ENCODE data around the gene SLC15A3.

SLC15A3 gene

DNA sequence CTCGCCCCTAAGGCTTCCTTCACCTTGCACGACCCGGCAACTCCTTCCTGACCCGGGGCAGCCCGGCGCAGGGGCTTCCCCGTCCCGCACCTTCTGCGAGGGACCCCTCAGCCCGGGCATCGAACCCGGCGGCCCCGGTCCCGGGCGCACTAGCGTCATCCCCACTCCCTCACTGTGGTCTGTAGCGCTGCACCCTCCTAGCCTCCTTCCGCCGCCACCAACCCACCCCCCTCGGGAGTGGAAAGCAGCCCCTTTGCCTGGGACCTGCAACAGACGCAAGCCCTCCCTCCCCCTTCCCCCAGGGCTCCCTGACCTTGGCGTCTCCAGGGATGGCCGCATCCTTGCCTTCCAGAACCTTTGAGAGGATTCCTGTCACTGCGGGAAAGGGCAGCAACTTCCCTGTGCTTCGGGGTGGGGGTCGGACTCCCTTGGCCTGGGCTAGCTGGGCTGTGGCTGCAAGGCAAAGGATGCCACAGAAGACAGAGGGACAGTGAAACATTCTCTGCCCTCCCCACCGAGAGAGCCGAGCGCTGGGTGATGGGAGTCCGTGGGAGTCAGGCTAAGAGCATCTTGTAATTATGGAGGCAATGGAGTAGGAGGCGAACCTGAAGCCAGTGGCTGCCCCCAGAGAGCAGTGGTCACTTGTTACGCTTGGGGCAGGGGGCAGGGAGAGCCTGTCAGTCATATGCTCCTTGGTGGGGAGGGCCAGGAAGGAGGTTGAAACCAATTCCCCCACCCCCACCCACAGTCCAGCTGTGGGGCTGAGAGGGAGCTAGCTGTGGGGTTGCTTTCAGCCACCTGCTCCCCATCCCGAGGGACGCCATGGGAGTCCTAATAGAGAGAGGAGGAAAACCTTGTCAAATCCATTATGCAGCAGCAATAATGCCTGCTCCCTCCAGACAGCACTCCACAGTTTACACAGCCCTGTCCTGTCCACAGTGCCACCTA is 26.8 kb downstream of the SLC15A3 start:
- no peaks in the 10 kb centered on the region for H3K9me3 Mint-ChIP-seq
- peak; percentile 30 to 35 for ATAC-seq (replicated peaks)
- H3K27ac Mint-ChIP-seq: no peak overlapping the region
- no peak for DNase-seq
- peaks cover 27 to 58% of the 10 kb centered on the region in 2 donors for H3K4me1 Mint-ChIP-seq
- peaks cover 31 to 32% of the 10 kb centered on the region in 2 donors for H3K36me3 Mint-ChIP-seq
- H3K27me3 Mint-ChIP-seq: peaks cover 9 to 11% of the 10 kb centered on the region in 2 donors
- peak overlapping the region; percentile 71 to 81 for H3K4me3 Mint-ChIP-seq

DNA sequence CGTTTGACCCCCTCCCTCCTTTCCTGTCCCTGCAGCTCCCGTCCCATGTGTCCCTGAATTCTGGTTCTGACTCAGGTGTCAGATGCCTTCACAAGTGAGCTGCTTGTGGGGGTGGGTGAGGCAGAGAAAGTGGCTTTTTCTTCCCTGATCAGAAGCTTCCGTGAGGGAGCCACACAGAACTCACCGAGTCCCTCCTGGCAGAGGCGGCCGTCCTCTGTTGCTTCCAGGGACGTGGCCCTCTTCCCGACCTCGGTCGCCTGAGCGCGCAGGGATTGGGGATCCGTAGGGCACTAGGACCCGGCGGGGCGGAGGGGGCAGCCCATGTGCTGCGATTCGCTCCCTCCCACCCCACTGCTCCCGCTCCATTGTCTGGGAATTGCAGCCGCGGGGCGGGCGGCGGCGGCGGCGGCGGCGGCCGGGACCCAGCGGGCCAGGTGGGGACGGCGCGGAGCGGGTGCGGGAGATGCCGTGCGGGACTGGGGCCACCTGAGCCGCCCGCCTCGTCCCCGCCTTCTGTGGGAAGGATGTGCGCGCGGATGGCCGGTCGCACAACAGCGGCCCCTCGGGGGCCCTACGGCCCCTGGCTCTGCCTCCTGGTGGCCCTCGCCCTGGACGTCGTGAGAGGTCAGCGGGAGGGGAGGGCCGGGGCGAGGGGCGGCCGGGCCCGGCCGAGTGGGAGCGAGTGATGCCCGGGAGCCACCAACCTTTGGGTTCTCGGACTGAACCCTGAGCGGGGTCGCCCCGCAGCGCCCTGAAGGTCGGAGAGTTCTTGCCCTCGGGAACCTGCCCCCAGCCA is 27.7 kb downstream of the SLC15A3 start, which contains the start of gene TMEM132A:
Gene TMEM132A (plus strand): TSS at position 351 of the 796 bp plus-strand sequence. CDS start 174 bp downstream, at position 525.
- ATAC-seq (replicated peaks): peak; percentile 48 to 49

DNA sequence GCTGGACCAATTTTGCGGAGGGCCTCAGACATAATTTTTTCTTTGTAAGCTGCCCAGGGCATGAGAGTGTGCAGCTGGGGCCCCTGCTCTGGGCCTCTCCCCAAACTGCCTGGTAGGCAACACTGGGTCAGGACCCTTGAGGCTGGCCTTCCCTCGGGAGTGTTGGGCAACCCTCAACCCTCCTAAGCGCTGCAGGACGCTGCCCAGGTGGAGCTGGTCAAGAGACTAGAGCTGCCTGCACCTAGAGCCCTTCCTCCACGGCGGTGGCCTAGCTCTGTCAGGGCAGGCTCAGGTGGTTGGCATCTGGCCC is 28.2 kb downstream of the SLC15A3 start:
- H3K9me3 Mint-ChIP-seq: no peaks in the 10 kb centered on the region
- H3K36me3 Mint-ChIP-seq: peaks cover 41 to 42% of the 10 kb centered on the region in 2 donors
- peak overlapping the region; percentile 67 to 81 for H3K4me3 Mint-ChIP-seq
- peaks cover 9 to 11% of the 10 kb centered on the region in 2 donors for H3K27me3 Mint-ChIP-seq
- H3K27ac Mint-ChIP-seq: no peak overlapping the region
- peaks cover 27 to 62% of the 10 kb centered on the region in 2 donors for H3K4me1 Mint-ChIP-seq
- DNase-seq (no peak), ATAC-seq (replicated peaks) (peak in 1 of 2 donors; percentile 3)

More for the DNA sequence above, 27.7 kb downstream of the SLC15A3 start, which contains the start of gene TMEM132A:
- DNase-seq: no peak
- Mint-ChIP-seq H3K4me1 (peaks cover 27 to 59% of the 10 kb centered on the region in 2 donors), H3K4me3 (peak within 1 kb of the TSS; percentile 71 to 81), H3K27ac (peak within 1 kb of the TSS; percentile 25), H3K36me3 (peaks cover 40 to 41% of the 10 kb centered on the region in 2 donors), H3K9me3 (no peaks in the 10 kb centered on the region), H3K27me3 (peaks cover 9 to 11% of the 10 kb centered on the region in 2 donors)

DNA sequence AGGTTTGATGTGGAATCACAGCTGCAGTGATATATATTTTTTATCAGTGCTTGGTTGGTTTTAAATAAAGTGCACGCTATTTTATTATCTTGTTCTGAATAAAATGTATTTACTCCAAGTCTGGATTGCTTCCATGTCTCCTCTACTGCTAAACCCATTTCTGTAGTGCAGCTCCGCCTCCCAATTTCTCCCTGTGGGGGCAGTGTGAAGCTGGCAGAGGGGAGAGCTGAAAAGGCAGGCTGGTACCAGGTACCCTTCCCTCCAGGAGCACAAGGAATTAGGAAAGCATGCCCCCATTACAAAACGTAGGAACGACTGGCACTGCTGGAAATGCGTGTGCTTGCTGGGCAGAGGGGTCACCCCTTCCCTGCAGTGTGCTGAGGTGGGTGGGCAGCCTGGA is 28.6 kb downstream of the SLC15A3 start:
- H3K36me3 Mint-ChIP-seq: peaks cover 41 to 42% of the 10 kb centered on the region in 2 donors
- H3K4me1 Mint-ChIP-seq: peaks cover 28 to 67% of the 10 kb centered on the region in 2 donors
- peak overlapping the region; percentile 5 for H3K27ac Mint-ChIP-seq
- H3K27me3 Mint-ChIP-seq: peaks cover 9 to 11% of the 10 kb centered on the region in 2 donors
- H3K4me3 Mint-ChIP-seq: peak overlapping the region; percentile 29 to 46
- H3K9me3 Mint-ChIP-seq: no peaks in the 10 kb centered on the region
- DNase-seq (no peak), ATAC-seq (replicated peaks) (no peak)

DNA sequence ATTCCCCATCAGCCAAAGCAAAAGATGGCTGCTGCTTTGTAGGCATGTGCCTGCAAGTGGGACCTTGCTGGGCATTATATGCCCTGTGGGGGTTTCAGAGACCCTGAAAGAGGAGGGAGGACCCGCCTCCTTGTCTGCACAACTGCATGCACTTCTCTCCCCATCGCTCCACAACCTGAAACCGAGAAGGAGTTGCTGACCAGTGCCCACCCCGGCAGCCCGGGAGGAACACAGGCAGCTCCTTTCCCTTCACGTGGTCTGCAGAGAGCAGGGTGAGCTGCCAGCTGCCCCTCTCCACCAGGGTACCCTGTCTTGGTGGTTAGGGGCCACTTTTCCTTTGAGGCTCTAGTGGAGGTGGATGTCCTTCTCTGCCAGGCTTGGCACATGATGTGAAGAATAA is 29.1 kb downstream of the SLC15A3 start:
- H3K9me3 Mint-ChIP-seq: no peaks in the 10 kb centered on the region
- H3K27ac Mint-ChIP-seq: no peak overlapping the region
- peaks cover 29 to 70% of the 10 kb centered on the region in 2 donors for H3K4me1 Mint-ChIP-seq
- H3K36me3 Mint-ChIP-seq: peaks cover 41 to 42% of the 10 kb centered on the region in 2 donors
- no peak for DNase-seq
- ATAC-seq (replicated peaks): no peak
- H3K27me3 Mint-ChIP-seq: peaks cover 9 to 11% of the 10 kb centered on the region in 2 donors
- H3K4me3 Mint-ChIP-seq: no peak overlapping the region

DNA sequence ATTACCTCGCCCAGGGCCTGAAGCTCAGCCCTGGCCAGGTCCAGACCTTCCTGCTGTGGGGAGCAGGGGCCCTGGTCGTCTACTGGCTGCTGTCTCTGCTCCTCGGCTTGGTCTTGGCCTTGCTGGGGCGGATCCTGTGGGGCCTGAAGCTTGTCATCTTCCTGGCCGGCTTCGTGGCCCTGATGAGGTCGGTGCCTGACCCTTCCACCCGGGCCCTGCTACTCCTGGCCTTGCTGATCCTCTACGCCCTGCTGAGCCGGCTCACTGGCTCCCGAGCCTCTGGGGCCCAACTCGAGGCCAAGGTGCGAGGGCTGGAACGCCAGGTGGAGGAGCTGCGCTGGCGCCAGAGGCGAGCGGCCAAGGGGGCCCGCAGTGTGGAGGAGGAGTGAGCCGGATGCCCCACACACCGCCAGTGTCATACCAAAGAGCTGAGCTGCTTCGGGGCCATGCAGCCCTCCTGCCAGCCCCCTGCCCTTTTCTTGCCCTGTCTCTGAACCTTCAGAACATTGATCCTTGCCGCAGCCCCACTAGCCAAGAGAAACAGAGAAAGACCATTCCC is 30.1 kb downstream of the SLC15A3 start:
- peaks cover 43 to 47% of the 10 kb centered on the region in 2 donors for H3K36me3 Mint-ChIP-seq
- ATAC-seq (replicated peaks): no peak

DNA sequence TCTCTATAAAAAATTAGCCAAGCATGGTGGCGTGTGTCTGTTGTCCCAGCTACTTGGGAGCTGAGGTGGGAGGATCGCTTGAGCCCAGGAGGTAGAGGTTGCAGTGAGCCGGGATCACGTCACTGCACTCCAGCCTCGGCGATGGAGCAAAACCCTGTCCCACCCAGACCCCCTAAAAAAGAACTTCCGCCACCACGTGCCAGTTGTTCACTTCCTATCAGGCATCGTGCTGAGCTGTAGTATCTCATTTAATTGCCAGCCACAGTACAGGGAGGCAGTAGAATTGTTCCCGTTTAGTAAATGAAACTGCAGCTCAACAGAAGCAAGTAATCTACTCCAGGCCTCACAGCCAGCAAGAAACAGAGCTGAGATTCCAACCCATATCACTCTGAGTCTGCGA is 30.7 kb downstream of the SLC15A3 start:
- Mint-ChIP-seq H3K4me1 (peaks cover 35 to 70% of the 10 kb centered on the region in 2 donors), H3K9me3 (no peaks in the 10 kb centered on the region), H3K27ac (no peak overlapping the region), H3K36me3 (peaks cover 44 to 47% of the 10 kb centered on the region in 2 donors), H3K4me3 (no peak overlapping the region), H3K27me3 (peaks cover 9 to 11% of the 10 kb centered on the region in 2 donors)
- DNase-seq: no peak
- no peak for ATAC-seq (replicated peaks)

More for the DNA sequence above, 30.1 kb downstream of the SLC15A3 start:
- peaks cover 32 to 69% of the 10 kb centered on the region in 2 donors for H3K4me1 Mint-ChIP-seq
- no peak overlapping the region for H3K4me3 Mint-ChIP-seq
- H3K27ac Mint-ChIP-seq: no peak overlapping the region
- peaks cover 9 to 11% of the 10 kb centered on the region in 2 donors for H3K27me3 Mint-ChIP-seq
- DNase-seq: no peak
- H3K9me3 Mint-ChIP-seq: no peaks in the 10 kb centered on the region

DNA sequence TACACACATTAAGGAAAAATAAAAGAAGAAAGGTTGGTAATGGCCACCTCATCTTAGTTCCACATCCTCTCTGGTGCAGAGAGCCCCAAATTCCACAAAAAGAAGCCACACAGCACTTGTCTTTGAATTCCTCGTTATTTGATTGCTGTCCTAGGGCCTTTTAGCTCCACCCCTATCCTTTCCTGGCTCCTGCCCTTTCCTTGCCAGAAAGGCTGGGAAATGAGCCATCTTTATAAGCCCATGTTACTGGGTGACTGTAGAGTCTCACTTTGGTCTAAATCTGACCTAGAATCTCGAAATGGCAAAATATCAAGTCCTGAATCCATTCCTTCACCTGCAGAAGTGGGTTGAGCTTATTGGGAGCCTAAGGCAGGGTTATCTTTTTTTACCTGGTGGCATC is 32.0 kb downstream of the SLC15A3 start:
- H3K36me3 Mint-ChIP-seq: peaks cover 46 to 51% of the 10 kb centered on the region in 2 donors
- no peak overlapping the region for H3K4me3 Mint-ChIP-seq
- peaks cover 4 to 6% of the 10 kb centered on the region in 2 donors for H3K27me3 Mint-ChIP-seq
- H3K4me1 Mint-ChIP-seq: peaks cover 36 to 72% of the 10 kb centered on the region in 2 donors
- no peaks in the 10 kb centered on the region for H3K9me3 Mint-ChIP-seq
- DNase-seq: no peak
- ATAC-seq (replicated peaks): no peak
- H3K27ac Mint-ChIP-seq: no peak overlapping the region

DNA sequence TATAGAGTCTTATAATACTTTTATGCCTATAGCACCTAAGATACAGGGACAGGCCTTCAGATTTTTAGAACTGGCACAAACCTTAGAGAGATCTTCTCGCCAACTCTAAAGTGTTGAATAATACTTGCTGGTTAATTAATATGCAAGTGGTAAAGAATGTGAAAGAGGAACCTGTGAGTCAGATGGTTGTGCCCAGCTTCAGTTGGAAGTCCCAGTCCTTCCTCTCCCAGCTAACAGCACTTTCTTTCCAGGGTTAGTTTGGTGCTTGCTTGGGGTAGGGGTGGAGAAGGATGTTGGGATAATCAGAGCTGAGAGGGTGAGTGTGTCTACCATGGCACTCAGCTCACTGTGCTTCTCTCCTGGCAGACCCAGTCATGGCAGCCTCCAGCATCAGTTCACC is 32.7 kb downstream of the SLC15A3 start:
- Mint-ChIP-seq H3K9me3 (no peaks in the 10 kb centered on the region), H3K27ac (peak overlapping the region; percentile 16), H3K4me1 (peaks cover 36 to 72% of the 10 kb centered on the region in 2 donors), H3K4me3 (peak overlapping the region; percentile 18 to 51), H3K27me3 (peaks cover 4 to 6% of the 10 kb centered on the region in 2 donors), H3K36me3 (peaks cover 46 to 51% of the 10 kb centered on the region in 2 donors)
- ATAC-seq (replicated peaks) (peak; percentile 31 to 33), DNase-seq (no peak)

DNA sequence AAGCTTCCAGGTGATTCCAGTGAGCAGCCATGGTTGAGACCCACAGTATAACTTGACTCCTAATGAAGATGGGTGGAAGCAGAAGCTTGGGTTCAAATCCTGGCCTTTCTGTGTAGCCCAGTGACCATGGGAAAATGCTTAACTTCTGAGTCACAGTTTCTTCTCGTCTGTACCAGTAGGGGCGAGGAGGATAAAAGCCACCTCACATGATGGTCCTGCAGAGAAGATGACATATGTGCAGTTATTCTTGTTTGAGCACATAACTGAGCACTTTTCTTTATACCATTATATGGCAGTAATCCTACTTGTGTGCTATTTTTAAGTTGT is 33.1 kb downstream of the SLC15A3 start:
- Mint-ChIP-seq H3K4me1 (peaks cover 34 to 74% of the 10 kb centered on the region in 2 donors), H3K4me3 (no peak overlapping the region), H3K27me3 (peaks cover 4 to 6% of the 10 kb centered on the region in 2 donors), H3K9me3 (no peaks in the 10 kb centered on the region), H3K27ac (no peak overlapping the region), H3K36me3 (peaks cover 46 to 51% of the 10 kb centered on the region in 2 donors)
- no peak for DNase-seq
- ATAC-seq (replicated peaks): no peak

DNA sequence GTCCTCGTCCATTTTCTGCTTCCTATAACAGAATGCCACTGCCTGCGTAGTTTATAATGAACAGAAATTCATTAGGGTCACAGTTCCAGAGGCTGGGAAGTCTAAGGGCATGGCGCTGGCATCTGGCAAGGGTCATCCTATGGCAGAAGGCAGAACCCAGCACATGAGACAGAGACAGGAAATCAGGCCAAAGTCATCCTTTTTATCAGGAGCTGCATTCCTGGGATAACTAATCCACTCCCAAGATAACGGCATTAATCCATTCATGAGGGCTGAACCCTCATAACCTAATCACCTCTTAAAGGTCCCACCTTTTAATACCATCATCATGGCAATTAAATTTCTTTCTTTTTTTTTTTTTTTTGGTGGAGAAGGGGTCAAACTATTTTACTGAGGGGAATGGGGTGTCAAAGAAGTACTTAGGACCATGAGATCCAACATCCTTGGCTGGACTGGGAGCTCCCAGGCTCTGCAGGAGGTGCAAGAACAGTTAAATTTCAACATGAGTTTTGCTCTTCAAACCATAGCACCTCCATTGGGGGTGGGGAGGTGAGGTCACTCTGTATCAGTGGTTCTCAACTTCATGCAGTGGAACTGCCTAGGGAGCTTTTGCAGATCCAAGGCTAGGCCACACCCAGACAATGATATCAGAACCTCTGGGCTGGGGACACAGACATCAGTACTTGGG is 33.6 kb downstream of the SLC15A3 start:
- H3K36me3 Mint-ChIP-seq: peaks cover 44 to 50% of the 10 kb centered on the region in 2 donors
- no peak overlapping the region for H3K27ac Mint-ChIP-seq
- DNase-seq (no peak), ATAC-seq (replicated peaks) (no peak)
- no peak overlapping the region for H3K4me3 Mint-ChIP-seq
- H3K27me3 Mint-ChIP-seq: peaks cover 3 to 4% of the 10 kb centered on the region in 2 donors
- H3K4me1 Mint-ChIP-seq: peaks cover 34 to 74% of the 10 kb centered on the region in 2 donors
- H3K9me3 Mint-ChIP-seq: no peaks in the 10 kb centered on the region

DNA sequence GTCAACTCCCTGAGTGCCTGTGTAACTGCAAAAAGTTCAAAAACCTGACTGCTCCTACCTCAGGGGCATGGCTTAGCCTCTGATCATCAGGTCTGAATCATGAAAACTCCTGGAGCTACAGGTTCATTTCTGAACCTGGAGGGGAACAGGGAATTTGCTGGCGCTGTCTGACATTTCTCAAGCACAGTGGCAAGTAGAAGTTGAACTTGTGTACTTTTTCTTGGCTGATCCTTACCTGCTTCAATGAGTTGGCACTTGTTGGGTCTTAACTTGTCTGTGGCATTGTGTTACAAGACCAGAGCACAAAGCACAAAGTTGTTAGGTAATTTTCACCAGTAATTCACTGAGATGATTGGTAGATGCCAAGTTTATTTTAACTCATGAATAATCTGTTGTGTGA is 34.7 kb downstream of the SLC15A3 start:
- H3K4me1 Mint-ChIP-seq: peaks cover 40 to 81% of the 10 kb centered on the region in 2 donors

DNA sequence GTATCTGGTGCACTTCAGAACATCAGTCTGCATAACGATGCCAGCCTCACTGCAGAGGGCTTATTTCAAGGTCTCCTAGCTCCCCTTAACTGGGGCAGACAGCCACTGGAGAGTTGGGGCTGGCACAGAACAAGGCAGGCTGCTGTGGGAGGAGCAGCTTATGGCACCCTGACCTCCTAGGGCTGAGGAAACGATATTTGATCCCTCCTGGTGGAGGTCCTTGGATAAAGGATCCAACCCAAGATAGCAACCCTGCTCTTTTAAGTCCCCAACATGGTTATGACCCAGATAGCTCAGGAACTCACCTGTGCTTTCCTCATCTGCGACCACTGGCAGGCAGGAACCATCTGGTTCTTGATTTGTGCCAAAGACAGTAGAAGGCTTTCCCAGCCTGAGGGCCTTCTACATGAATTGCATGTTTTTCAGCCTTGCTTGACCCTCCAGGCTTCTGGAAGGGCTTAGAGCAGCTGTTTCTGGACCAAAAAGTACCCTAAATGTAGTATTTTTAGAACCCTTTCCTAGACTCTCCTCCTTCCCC is 35.2 kb downstream of the SLC15A3 start:
- Mint-ChIP-seq H3K27me3 (no peaks in the 10 kb centered on the region), H3K27ac (no peak overlapping the region), H3K36me3 (peaks cover 30 to 35% of the 10 kb centered on the region in 2 donors), H3K4me1 (peaks cover 45 to 87% of the 10 kb centered on the region in 2 donors), H3K4me3 (peak overlapping the region; percentile 11 to 22), H3K9me3 (no peaks in the 10 kb centered on the region)
- no peak for DNase-seq
- ATAC-seq (replicated peaks): no peak

More for the DNA sequence above, 34.7 kb downstream of the SLC15A3 start:
- H3K9me3 Mint-ChIP-seq: no peaks in the 10 kb centered on the region
- H3K27me3 Mint-ChIP-seq: no peaks in the 10 kb centered on the region
- ATAC-seq (replicated peaks) (no peak), DNase-seq (no peak)
- H3K4me3 Mint-ChIP-seq: peak overlapping the region in 1 of 2 donors; percentile 11
- peaks cover 35 to 40% of the 10 kb centered on the region in 2 donors for H3K36me3 Mint-ChIP-seq
- H3K27ac Mint-ChIP-seq: peak overlapping the region; percentile 22

Measured in stimulated activated naive B cell treated with anti-CD40 and anti-IgM and Interleukin-4, amounts not matched to agents 10 μg/mL and 1 μg/mL and 100 μg/mL, for 72 hours (primary cell).